ENCODE results near the gene ZNF226. TPM values are rescaled to one million over a fixed set of nuclear protein-coding genes. Genes with fewer than 3 reads are reported as not detected.
"Not testable (repeated sequence)": the region's sequence is repeated elsewhere in the genome, so short reads cannot be mapped to it uniquely, and the experiment has no call there.

The ZNF226 gene
- polyA plus RNA-seq, 4 donors: 13.6 to 28.2 (median 19.9) TPM

DNA sequence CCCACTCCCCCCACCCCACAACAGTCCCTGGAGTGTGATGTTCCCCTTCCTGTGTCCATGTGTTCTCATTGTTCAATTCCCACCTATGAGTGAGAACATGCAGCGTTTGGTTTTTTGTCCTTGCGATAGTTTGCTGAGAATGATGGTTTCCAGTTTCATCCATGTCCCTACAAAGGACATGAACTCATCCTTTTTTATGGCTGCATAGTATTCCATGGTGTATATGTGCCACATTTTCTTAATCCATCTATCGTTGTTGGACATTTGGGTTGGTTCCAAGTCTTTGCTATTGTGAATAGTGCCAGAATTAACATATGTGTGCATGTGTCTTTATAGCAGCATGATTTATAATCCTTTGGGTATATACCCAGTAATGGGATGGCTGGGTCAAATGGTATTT lies 55.0 kb downstream of the ZNF226 start:
- not testable (repeated sequence) for H3K27ac ChIP-seq (ENCODE audit: low read depth in 1 of 3, low read length in 2 of 3); H3K9me3 ChIP-seq (ENCODE audit: control insufficient read depth in 2 of 2, insufficient read depth in 1 of 2, low read depth in 1 of 2, low read length in 1 of 2); DNase-seq; H3K4me3 ChIP-seq (ENCODE audit: low read depth in 1 of 3, low read length in 3 of 3); H3K27me3 ChIP-seq (ENCODE audit: control insufficient read depth in 3 of 3, insufficient read depth in 3 of 3, low read length in 3 of 3); FAIRE-seq; H3K4me1 ChIP-seq (ENCODE audit: control insufficient read depth in 3 of 3, insufficient read depth in 2 of 3, low read depth in 1 of 3, low read length in 2 of 3)
- peaks cover 0 to 12% (median 10%) of the 10 kb centered on the region in 3 donors for H3K36me3 ChIP-seq (ENCODE audit: control insufficient read depth in 3 of 3, insufficient read depth in 2 of 3, low read depth in 1 of 3, low read length in 3 of 3)
- 88 to 92% (median 91%) methylated on average over 1 to 3 of the region's 3 CpGs for WGBS, 3 donors

DNA sequence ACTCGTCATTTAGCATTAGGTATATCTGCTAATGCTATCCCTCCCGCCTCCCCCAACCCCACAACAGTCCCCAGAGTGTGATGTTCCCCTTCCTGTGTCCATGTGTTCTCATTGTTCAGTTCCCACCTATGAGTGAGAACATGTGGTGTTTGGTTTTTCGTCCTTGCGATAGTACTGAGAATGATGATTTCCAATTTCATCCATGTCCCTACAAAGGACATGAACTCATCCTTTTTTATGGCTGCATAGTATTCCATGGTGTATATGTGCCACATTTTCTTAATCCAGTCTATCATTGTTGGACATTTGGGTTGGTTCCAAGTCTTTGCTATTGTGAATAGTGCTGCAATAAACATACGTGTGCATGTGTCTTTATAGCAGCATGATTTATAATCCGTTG lies 55.9 kb downstream of the ZNF226 start:
- not testable (repeated sequence) for H3K9me3 ChIP-seq (ENCODE audit: control insufficient read depth in 2 of 2, insufficient read depth in 1 of 2, low read depth in 1 of 2, low read length in 1 of 2); H3K4me3 ChIP-seq (ENCODE audit: low read depth in 1 of 3, low read length in 3 of 3); H3K27ac ChIP-seq (ENCODE audit: low read depth in 1 of 3, low read length in 2 of 3); H3K27me3 ChIP-seq (ENCODE audit: control insufficient read depth in 3 of 3, insufficient read depth in 3 of 3, low read length in 3 of 3); DNase-seq; H3K4me1 ChIP-seq (ENCODE audit: control insufficient read depth in 3 of 3, insufficient read depth in 2 of 3, low read depth in 1 of 3, low read length in 2 of 3); FAIRE-seq; H3K36me3 ChIP-seq (ENCODE audit: control insufficient read depth in 3 of 3, insufficient read depth in 2 of 3, low read depth in 1 of 3, low read length in 3 of 3)
- 95 to 100% (median 97%) methylated on average over 6 of the region's 6 CpGs for WGBS, 3 donors

DNA sequence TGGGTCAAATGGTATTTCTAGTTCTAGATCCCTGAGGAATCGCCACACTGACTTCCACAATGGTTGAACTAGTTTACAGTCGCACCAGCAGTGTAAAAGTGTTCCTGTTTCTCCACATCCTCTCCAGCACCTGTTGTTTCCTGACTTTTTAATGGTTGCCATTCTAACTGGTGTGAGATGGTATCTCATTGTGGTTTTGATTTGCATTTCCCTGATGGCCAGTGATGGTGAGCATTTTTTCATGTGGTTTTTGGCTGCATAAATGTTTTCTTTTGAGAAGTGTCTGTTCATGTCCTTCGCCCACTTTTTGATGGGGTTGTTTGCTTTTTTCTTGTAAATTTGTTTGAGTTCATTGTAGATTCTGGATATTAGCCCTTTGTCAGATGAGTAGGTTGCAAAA lies 56.4 kb downstream of the ZNF226 start:
- WGBS, 3 donors: 90 to 100% (median 96%) methylated on average over 3 of the region's 3 CpGs
- FAIRE-seq; H3K4me3 ChIP-seq (ENCODE audit: low read depth in 1 of 3, low read length in 3 of 3); H3K9me3 ChIP-seq (ENCODE audit: control insufficient read depth in 2 of 2, insufficient read depth in 1 of 2, low read depth in 1 of 2, low read length in 1 of 2); H3K27me3 ChIP-seq (ENCODE audit: control insufficient read depth in 3 of 3, insufficient read depth in 3 of 3, low read length in 3 of 3); DNase-seq; H3K4me1 ChIP-seq (ENCODE audit: control insufficient read depth in 3 of 3, insufficient read depth in 2 of 3, low read depth in 1 of 3, low read length in 2 of 3); H3K27ac ChIP-seq (ENCODE audit: low read depth in 1 of 3, low read length in 2 of 3): not testable (repeated sequence)
- H3K36me3 ChIP-seq (ENCODE audit: control insufficient read depth in 3 of 3, insufficient read depth in 2 of 3, low read depth in 1 of 3, low read length in 3 of 3): peaks cover 0 to 12% (median 7%) of the 10 kb centered on the region in 3 donors

Other genes with a start within 250 kb of the ZNF226 start
- gene ZNF45, start 229.8 kb upstream of the ZNF226 start, polyA plus RNA-seq: 10 to 100 TPM in 1 of 4 donors, 1 to 10 TPM in 3; 3.5 to 18.5 (median 6.0) TPM
- 1 to 10 TPM in 2 of 4 donors, not detected in 2; 1.1 to 3.6 TPM for gene ZNF221, start 213.9 kb upstream of the ZNF226 start, polyA plus RNA-seq
- gene ZNF155, start 180.9 kb upstream of the ZNF226 start, polyA plus RNA-seq: 1 to 10 TPM; 3.7 to 8.7 (median 5.5) TPM
- 1 to 10 TPM; 1.1 to 6.4 (median 1.6) TPM for gene ZNF230, start 162.1 kb upstream of the ZNF226 start, polyA plus RNA-seq
- 1 to 10 TPM; 1.9 to 6.1 (median 3.3) TPM for gene ZNF222, start 139.7 kb upstream of the ZNF226 start, polyA plus RNA-seq
- 10 to 100 TPM in 1 of 4 donors, 1 to 10 TPM in 3; 3.3 to 23.6 (median 6.4) TPM for gene ZNF223, start 113.1 kb upstream of the ZNF226 start, polyA plus RNA-seq
- 1 to 10 TPM in 1 of 4 donors, under 1 TPM in 3; 0.67 to 4.6 (median 0.76) TPM for gene ZNF284, start 92.9 kb upstream of the ZNF226 start, polyA plus RNA-seq
- gene ZNF224, start 70.7 kb upstream of the ZNF226 start, polyA plus RNA-seq: 10 to 100 TPM in 3 of 4 donors, 1 to 10 TPM in 1; 8.3 to 46.4 (median 22.8) TPM
- 1 to 10 TPM; 1.4 to 6.6 (median 1.8) TPM for gene ZNF225, start 51.7 kb upstream of the ZNF226 start, polyA plus RNA-seq
- gene ZNF234, start 23.5 kb upstream of the ZNF226 start, polyA plus RNA-seq: 10 to 100 TPM in 1 of 4 donors, 1 to 10 TPM in 3; 1.6 to 11.8 (median 2.4) TPM
- 10 to 100 TPM in 1 of 4 donors, 1 to 10 TPM in 3; 3.8 to 18.8 (median 5.0) TPM for gene ZNF227, start 47.4 kb downstream of the ZNF226 start, polyA plus RNA-seq
- gene ZNF233, start 94.8 kb downstream of the ZNF226 start, polyA plus RNA-seq: 1 to 10 TPM in 1 of 4 donors, under 1 TPM in 2, not detected in 1; 0.22 to 5.8 (median 0.91) TPM
- gene ZNF235, start 139.9 kb downstream of the ZNF226 start, polyA plus RNA-seq: 1 to 10 TPM; 1.8 to 7.8 (median 2.9) TPM
- 1 to 10 TPM in 3 of 4 donors, under 1 TPM in 1; 0.81 to 8.7 (median 1.9) TPM for gene ZNF112, start 191.6 kb downstream of the ZNF226 start, polyA plus RNA-seq
- 1 to 10 TPM in 3 of 4 donors, under 1 TPM in 1; 0.54 to 5.8 (median 1.3) TPM for gene ZNF285, start 236.5 kb downstream of the ZNF226 start, polyA plus RNA-seq

All from small intestine (tissue), 7 donors.